ENCODE data around the gene NEURL1.
A peak's percentile ranks its signal among the peaks of the same experiment; 100 is the strongest.
"Not testable (repeated sequence)": the region's sequence is repeated elsewhere in the genome, so short reads cannot be mapped to it uniquely, and the experiment has no call there.

Gene NEURL1

DNA sequence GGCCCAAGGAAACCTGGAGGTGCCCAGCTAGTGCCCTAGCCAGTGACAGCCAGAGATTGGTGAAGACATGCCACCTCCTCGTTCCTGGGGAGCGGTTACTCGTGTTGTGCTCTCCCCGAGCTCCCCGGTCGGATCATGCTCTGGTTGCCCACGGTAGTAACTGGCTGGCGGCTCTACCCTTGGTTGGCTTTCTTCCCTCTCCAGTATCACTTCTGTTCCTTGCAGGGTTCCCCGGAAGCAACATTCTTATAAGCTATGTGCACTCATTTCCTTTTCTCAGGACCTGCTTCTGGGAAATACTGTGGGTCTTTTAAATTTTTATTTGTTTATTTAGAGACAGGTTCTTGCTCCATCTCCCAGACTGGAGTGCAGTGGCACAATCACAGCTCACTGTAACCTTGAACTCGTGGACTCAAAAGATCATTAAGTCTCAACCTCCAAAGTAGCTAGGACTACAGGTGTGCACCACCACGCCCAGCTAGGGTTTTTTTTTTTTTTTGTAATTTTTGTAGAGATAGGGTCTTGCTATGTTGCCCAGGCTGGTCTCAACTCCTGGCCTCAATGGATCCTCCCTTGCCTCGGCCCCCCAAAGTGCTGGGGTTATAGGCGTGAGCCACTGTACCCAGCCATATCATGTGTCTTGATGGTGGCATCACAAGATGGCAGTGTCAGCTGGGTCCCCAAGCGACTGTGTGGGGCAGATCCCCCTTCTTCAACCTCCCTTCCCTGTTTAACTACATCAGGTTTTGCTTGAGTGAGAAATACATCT, 27.9 kb upstream of the NEURL1 start:
- no peak for DNase-seq (ENCODE audit: low read depth in 3 of 3)

DNA sequence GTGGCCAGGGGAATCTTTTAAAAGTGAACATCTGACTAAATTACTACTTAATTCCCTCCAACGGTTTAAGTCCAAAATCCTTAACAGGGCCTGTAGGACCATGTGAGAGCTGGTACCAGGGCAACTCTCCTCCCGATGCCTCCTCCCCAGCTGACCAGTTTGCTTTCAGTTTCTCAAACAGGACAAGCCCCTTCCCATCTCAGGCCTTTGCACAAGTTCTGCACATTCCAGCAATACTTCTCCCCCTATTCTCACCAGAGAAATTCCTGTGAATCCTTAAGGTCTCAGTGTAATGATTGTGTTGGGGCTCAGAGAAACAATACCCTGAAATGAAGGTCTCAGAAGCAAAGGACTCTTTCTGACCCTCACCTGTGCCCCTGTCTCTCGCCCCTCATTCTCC, 26.8 kb upstream of the NEURL1 start:
- DNase-seq (ENCODE audit: low read depth in 3 of 3): no peak

DNA sequence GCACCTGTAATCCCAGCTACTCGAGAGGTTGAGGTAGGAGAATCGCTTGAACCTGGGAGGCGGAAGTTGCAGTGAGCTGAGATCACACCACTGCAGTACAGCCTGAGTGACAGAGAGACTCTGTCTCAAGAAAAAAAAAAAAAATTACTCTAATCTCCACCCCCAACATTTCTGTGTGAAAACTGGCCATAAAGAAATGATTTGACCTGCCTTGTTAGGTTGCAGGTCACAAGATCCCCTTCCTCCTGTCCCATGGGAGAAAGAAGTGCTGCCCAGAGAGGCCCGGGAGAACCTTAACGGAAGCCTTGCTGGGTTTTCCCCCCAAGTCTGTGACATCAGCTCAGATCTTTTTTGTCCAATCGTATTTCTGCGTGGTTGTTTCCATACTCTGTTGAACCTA, 26.1 kb upstream of the NEURL1 start:
- DNase-seq (ENCODE audit: low read depth in 3 of 3): no peak

DNA sequence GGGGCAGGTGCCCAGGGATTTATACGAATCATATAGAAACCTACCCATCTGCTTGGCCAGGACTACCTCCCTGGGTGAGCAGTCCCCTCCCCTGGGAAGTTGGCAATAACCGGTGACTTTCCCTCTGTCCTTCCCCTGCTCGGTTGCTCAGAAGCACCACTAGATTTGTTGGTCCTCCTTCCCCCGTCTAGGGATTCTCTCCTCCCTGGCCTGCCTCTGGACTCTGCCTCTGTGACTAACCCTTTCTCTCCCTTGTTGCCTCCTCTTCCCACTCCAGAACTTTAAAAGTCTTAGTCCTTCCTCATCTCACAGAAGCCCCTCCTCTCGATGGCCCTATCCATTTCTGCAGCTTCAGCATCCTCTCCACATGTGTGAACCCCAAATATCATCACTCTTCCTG, 24.3 kb upstream of the NEURL1 start:
- no peak for DNase-seq (ENCODE audit: low read depth in 3 of 3)

DNA sequence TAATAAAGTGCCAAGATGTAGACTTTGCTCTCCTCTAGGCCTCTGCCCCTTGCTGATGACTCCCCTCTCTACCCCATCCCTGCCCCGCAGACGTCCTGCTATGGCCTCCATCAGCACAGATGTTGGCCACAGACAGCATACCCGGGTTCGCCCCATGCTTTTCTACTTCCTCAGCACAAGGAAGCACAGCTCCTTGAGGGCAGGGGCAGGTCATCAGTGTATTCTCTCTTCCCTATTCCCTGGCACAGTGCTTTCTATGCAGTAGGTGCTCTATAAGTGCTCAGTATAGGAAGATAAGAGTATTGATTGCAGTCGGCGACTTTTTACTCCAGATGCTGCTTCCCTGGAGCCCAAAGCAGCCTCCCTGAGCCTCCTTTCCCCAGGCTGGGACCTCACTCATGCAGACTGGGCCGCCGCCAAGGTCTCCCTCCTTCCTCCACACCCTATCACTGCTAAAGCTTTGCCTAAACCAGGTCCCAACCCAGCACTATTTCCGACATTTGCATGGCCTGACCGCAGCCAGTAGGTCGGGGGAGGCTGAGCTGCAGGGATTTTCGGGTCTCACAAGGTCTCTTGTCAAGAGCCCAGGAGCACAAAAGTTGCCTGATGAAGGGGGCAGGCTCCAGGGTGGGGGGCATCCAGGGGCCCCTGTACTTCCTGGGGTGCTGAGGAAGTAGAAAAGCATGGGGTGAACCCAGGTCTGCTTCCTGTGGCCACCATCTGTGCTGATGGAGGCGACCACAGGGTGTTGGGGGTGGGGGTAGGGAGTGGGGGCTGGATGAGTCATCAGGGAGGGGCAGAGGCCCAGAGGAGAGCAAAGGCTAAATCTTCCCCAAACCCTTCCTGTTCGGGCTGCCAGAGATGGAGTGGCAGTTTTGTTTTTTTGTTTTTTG, 22.5 kb upstream of the NEURL1 start:
- DNase-seq (ENCODE audit: low read depth in 3 of 3): peak; percentile 24 to 64 (median 29)

DNA sequence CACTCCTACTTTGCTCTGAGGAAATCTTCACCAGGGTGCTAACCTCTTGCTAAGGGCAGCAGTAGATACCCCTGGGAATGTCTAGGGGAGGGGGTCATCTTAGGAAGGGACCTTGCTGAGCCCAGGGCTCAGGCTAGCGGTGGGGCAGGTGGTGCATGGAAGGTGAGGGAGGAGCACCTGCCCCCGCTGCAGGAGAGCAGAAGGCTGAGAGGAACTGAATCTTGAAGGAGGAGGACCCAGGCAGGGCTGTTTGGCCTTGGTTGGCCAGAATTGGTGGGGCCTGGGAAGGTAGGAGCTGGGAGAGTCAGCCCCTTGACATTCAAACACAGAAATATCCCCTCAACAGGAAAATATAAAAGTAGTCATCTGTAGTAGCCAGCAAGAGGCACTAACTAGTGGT, 21.5 kb upstream of the NEURL1 start:
- DNase-seq (ENCODE audit: low read depth in 3 of 3): no peak

DNA sequence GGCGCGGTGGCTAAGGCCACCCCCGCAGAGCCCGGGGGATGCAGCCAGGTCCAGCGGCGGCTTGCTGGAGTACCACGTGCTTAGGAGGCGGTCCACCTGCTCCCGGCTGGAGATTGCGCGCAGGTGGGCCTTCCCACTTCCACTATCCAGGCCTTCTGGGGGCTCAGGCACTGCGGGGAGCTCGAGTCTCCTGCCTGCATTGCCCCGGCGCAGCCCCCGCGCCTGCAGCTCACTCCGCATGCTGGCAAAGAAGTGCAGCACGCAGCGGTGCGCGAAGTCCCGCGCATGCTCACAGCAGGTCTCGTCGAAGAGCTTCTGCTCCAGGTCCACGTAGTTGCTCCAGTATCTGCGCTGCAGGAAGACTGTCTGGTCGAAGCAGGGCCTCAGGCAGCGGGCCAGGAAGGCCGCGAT, 20.2 kb upstream of the NEURL1 start:
- no peak for DNase-seq (ENCODE audit: low read depth in 3 of 3)

DNA sequence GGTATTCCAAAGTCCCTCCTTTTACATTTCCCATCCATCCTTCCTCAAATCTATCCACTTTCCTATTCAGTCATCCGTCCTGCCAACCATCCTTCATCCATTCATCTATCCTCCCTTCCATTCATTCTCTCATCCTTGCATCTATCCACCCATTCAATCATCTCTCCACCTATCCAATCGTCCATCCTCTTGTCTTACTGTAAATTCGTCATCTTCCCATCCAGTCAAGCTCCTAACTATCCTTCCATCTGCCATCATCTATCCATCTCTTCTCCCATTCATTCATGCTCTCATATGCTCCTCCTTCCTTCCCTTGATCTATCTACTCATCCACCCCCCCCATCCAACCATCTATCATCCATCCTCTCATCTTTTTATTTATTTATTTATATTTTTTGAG, 19.4 kb upstream of the NEURL1 start:
- no peak for DNase-seq (ENCODE audit: low read depth in 3 of 3)

DNA sequence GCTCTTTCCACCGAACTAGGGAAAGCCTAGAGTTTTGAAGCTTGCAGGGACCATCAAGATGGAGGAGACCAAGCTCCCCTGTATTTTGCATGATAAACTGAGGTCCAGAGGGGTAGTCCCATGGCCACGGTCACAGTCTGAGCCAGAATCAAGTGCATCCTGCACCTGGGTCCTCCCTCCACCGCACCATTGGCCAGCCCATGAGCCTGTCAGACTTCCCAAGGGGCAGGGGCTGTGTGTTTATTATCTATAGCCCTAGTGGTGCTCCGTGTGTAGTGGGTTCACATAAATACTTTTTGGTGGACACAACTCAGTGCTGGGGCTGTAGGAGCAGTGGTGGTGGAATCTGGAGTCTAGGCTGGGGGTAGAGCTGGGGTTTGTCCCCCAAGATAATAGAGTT, 18.1 kb upstream of the NEURL1 start:
- no peak for DNase-seq (ENCODE audit: low read depth in 3 of 3)

DNA sequence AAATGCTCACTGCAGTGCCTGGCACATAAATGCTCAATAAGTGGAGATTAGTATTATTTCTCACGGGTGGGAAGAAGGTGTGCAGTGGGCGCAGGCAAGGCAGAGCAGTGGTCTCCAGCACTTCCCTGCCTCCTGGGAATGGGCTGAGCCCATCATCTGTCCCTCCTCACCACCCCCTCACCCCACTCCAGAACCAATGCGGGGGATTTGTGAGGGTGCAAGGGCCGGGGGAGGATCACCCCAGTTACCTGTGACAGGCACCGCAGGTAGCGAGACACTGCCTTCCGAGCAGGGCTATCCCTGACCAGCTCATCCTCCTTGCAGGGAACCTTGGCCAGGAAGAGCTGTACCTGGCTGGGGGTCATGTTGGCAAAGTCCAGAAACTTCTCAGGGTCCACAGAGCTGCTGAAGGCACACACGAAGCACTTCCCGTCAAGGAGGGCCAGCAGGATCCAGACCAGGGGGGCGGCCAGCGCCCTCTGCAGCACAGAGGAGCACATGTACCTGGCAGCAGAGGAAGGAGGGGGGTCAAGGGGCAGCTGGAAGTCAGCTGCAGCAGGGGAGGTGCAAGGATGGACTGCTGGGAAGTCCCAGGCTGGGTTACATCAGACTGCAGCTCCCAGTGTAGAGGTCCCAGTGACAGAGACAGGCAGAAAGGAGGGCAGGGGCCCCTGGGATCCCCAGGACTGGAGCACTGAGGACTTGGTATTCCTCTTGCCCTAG, 17.3 kb upstream of the NEURL1 start:
- DNase-seq (ENCODE audit: low read depth in 3 of 3): no peak

DNA sequence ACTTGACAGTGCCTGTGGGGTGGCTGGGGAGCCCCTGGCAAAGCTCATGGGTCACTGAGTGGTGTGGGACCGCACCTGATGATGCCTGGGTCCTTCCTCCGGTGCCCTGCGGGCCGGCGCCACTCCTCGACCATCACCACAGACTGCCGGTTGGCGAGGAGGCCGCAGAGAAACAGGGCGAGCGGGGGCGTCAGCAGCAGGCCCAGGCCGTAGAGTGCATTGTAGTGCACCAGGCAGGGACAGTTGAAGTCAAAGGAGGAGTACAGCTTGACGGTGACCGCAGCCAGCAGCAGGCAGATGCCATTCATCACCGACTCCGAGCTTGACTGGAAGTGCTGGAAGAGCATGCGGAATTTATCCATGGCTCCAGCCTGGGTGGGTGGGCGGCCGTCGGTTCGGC, 14.8 kb upstream of the NEURL1 start:
- no peak for DNase-seq (ENCODE audit: low read depth in 3 of 3)

DNA sequence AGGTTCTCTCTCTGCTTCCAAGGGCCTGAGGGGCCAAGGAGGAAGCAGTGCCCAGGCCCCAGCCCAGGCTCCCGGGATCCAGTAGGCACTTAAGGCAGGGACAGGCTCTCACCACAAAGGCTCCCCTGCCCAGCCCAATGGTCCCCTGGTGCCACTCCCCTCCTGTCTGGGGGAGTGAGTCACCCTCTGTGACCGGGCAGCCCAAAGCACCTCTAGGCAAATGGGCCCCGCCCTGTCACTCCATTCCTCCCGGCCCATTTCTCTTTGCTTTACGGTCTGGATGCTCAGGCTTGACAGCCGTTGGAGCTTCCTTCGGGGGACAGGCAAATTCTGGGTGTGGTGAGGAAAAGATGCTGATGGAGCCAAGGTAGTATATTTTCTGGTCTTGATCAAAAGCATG, 14.4 kb upstream of the NEURL1 start, which contains the start of gene CALHM3:
Gene CALHM3, minus strand, starts transcription at position 106 of the 400 bp plus-strand sequence. CDS start 208 bp downstream, outside the sequence.
- no peak for DNase-seq (ENCODE audit: low read depth in 3 of 3)

DNA sequence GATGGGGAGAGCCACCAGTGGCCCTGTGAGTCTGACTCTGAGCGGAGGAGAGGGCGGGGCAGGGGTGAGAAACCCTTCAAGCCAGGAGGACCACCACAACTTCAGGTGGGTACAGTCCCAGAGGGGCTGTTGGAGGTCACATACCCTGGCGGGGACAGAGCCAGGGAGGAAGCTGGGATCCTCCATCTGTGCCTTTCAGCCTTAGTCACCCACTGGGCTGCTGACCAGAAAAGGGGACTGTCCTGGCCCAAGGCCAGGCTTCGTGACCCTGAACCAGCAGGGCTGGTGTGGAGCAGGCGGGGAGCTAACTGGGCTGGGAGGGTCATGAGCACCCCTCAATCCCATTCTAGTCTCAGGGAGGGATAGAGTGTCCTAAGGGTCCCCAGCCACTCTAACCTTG, 13.0 kb upstream of the NEURL1 start:
- DNase-seq (ENCODE audit: low read depth in 3 of 3): no peak

DNA sequence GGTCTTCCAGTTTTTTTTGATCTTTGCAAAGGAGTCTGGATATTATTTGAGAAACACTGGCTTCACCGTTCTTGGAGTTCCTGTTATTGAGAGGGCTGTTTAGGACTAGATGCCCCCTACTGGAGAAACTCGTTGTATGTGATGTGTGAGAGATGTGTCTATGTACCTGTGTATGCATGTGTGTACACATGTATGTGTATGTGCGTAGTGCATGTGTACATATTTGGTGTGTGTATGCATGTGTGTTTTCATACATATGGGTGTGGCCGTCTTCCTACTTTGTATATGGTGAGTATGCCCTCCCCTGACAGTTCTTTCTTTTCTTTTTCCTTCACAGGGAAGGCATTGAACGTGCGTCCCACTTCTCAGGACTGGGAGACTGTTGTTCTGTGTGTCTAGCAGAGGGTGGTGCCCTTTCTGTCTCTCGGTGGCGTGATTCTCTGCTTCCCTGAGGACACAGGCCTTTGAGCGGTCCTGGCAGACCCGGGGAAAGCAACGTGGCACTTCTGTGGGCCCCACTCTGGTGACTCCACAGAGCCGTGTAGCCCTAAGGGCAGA, 11.5 kb upstream of the NEURL1 start:
- no peak for DNase-seq (ENCODE audit: low read depth in 3 of 3)

DNA sequence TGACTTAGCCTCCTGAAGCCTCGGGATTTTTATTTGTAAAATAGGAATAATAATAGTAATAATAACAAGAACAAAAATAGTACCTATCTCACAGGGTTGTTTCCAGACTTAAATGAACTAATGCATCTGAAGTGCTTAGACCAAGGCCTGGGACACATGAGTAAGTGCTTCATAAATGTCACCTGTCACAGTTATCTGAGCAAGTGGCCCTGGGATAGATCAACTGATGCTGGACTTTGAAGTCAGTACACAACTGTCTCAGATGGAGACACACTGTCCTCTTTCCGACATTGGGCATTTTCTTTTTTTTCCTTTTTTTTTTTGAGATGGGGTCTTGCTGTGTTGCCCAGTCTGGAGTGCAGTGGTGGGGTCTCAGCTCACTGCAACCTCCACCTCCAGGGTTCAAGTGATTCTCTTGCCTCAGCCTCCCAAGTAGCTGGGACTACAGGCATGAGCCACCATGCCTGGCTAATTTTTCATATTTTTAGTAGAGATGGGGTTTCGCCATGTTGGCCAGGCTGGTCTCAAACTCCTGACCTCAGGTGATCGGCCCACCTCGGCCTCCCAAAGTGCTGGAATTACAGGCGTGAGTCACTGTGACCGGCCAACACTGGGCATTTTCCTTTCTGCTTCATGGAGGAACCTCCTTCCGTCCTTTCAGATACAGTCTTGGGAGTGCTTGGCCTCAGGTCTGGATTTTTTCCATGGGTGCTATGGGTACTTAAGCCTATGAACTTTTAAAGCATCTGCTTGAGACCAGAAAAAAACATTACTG, 6.7 kb upstream of the NEURL1 start:
- not testable (repeated sequence) for DNase-seq (ENCODE audit: low read depth in 3 of 3)

DNA sequence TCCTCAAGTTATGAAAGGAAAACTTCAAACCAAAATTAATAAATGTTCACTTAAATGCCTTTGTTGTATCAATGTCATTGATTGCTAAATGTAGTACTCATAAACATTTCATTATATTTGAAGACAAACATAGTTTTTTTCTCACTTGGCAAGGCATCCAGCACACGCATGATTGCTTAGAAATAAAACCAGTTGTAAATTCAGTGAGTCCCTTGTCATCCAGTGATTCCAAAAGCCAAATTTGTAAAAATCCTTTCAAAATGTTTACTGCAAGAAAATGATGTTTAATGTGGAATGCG, 6.1 kb upstream of the NEURL1 start:
- DNase-seq (ENCODE audit: low read depth in 3 of 3): no peak

DNA sequence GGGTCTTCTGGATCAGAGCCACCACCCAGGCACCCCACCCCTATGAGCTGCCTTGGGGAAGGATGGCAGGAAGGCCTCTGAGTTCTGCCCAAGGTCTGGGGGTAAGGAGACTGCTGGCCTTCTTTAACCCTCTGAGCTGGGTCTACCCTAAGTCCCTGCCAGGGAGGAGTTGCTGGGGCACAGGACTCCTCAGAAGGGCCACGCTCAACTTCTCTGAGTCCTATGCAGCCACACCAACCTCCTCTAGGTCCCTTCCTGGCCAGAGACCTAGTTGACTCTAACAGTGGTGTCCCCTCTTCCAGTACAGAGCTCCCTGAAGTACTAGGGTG, 2.6 kb upstream of the NEURL1 start:
- DNase-seq (ENCODE audit: low read depth in 3 of 3): no peak

DNA sequence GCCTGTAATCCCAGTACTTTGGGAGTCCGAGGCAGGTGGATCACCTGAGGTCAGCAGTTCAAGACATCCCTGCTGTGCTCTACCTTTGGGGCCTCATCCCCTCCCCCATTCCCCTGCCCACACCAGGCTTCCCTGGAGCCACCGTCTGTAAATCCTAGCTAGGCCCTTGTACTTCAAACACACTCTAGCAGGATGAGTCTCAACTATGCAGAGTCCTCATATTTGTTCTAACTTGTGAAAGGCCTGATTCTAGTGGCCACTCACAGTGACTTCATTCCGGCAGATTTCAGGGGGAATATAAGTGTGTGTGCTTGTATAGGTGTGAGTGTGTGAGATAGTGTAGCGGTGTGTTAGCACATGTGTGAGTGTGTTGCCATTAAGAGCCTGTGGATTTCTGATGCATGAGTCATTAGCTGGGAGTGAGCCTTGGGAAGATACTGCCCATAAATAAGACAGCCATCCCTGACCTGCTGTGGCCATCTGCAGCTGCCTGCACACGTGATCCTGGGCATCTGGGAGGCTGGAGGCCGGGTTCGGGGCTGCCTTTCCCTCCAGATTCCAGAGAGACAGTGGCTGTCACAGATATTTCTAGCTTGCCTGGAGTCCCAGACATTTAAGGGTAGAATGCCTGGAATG, 1.7 kb upstream of the NEURL1 start:
- DNase-seq (ENCODE audit: low read depth in 3 of 3): no peak

DNA sequence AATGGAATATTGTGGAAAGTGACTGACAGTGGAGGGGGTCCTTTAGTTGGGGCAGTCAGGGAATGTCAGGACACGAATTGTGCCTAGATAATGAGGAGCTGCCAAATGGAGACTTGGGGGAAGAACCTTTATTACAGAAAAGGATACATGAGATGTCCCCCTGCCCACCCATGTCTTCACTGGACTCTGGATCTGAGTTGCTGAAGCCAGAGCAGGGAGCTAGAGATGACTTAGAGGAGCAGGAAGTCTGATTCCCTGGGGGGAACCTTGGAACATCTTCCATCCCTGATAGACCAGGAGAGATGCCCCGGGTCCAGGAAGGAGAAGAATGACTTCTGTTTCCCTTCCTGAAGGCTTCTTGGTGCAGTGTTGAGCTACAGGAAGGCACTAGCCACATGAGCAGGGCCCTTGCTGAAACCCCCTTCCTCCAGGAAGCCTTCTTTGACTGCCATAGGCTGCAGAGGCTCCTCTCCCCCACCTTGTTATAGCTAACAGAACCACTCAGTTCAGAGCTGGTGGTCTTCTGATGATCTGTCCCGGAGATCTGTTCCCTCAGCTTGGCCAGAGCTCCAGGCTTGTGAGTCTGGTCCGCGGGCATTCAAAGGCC, 747 bp upstream of the NEURL1 start:
- no peak for DNase-seq (ENCODE audit: low read depth in 3 of 3)

Measured in stimulated activated CD4-positive, alpha-beta T cell treated with anti-CD3 and anti-CD28 coated beads, TNF-alpha, amount 100 ng/mL, for 24 hours (primary cell).